GM18526 (cell line): ENCODE data around the gene SLC43A3.

Experiments
- POLR2A ChIP-seq: IDR thresholded peaks from 3 replicates; pipeline ENCODE4 v1.6.1; 2011; ENCODE audit not compliant: insufficient read length; ENCODE audit errors: extremely low read depth

SLC43A3 gene

GRCh38 chr11:57462597-57462996 lies 35.7 kb upstream of the SLC43A3 start:
- no peak for TF ChIP-seq POLR2A

DNA sequence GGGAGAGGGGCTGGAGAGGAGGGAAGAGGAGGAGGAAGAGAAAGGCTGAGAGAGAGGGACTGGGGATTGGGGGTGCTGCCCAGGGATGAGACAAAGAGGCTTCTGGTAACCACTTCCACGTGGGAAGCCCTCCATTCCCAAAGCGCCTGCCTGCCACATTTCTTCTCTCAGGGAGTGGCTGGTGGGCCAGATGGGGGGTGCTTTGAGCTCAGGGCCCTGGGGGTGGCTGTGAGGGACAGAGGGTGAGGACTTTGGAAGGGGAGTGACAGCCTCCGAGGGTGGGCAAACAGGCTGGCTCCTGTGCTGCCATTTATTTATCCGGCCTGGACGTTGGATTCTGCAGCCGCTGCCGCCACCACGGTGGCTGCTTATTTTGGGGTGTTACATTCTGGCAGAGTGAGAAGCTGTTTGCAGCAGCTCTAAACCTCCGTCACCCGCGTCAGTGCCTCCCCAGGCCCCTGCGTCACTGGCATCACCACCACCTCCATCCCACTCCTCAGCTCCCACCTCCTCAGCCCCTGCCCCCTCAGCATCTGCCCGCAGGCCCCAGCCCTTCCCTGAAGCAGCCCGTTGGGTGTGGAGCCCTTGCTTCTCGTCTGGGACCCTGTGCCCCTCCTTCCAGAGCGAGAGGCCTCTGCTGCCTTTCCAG lies 35.0 kb upstream of the SLC43A3 start:
- TF ChIP-seq POLR2A: no peak

DNA sequence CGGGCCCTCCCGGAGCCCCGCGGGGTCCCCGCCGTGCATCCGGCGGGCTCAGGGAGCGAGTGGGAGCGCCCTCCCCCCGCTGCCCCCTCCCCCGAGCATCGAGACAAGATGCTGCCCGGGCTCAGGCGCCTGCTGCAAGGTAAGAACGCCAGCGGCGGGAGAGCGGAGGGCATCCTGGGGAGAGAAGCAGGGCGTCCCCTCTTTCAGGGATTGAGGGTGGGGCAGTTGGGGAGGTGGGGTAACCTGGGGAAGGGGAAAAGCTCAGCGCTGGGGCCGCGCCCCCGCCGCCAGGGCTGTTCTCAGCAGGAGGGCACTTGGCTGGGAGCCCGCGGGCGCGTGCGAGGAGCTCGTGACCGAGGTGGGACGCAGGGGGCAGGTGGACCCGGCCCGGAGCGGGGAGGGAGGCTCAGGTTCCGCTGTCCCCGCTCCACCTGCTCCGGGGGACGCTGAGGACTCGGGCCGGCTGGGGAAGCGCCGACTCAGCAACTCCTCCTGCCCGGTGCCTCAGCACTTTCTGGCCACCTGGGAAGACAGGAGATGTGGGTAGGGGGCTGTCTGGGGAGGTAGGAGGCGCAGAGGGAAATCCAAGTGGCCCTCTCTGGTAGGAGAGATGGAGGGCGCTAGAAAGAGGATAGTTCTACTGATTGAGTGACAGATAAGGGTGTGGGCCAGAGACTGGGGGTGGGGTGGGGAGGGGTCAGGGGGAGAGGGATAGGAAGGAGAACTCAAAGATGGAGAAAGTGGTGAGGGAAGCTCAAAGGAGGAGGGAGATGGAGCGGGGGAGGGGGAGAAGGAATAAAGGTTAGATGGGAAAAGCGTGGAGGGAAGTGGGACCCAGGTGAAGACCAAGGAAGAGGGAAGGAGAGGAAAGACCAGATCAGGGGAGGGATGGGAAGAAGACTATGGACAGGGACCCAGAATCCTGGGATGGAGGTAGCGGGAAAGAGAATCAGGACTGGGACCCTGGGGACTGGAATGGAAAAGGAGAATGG lies 34.1 kb upstream of the SLC43A3 start:
- no peak for TF ChIP-seq POLR2A

DNA sequence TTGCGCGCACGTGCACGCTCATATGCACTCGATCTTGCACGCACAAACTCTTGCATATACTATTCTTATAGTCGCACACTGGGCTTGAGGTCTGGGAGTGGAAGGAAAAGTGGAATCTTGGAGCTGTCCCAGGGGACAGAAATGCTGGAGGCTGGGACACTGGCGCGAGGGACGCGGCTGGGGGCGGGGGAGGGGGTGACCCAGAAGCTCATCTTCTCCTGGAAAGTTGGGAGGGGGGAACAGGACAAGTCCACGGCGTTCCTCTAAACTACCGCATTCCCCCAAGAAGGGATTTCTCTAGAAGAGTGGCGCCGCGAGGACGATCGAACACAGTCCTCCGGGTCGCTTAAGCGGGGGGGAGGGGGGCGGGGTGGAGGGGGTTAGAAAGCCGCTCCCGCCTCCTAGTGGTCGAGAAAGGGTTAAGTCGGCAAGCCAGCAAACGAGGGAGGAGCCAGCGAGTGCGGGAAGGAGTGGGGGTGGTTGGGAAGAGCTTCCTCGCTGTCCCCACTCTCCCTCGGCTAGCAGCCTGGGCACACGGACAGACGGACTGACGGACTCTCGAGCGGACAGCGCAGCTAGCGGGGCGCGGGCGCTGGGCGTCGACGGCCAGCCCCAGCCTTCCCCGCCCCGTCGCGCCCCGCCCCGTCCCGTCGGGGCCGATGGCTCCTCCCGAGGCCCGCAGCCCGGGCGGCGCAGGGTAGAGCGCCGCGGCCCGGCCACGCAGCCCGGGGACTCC lies 33.3 kb upstream of the SLC43A3 start, which contains the start of gene RTN4RL2:
RTN4RL2 (plus strand) TSS at position 507 of the 736 bp plus-strand sequence. CDS start 338 bp downstream, outside the sequence.
- TF ChIP-seq POLR2A: no peak

- no peak for TF ChIP-seq POLR2A
These were observed 32.5 kb upstream of the SLC43A3 start for GRCh38 chr11:57459164-57460021.

DNA sequence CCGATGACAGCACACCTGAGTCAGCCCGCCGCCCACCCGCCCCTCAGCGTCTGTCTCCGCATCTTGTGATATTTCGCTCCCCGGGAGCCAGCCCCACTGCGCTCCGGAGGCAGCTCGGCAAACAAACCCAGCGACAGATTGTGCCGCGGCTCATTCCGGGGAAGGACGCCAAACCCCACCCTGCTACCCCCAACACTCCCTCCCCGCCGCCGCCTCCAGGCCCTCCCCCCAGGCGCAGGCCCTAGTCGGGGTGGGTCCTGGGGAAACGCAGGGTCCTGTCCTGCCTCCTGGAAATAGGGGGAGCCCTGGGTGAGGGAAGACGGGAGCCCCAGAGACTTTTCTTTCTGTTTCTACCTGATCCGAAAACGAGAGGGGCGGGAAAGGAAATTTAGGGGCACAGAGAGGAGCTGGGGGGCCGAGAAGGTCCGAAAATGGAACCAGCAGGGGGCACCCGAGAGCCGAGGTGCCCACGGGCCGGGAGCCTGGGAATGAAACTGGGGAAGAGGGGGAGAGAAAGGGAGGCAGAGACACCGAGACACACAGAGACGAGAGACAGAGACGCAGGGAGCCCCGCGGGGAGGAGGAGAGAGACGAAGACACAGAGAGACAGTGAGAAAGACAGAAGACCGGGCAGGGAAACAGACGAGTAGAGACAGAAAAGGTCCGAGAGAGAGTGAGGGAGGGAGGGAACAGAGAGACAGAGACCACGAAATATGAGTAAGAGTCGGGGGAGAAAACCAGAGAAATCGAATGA lies 31.7 kb upstream of the SLC43A3 start:
- no peak for TF ChIP-seq POLR2A

DNA sequence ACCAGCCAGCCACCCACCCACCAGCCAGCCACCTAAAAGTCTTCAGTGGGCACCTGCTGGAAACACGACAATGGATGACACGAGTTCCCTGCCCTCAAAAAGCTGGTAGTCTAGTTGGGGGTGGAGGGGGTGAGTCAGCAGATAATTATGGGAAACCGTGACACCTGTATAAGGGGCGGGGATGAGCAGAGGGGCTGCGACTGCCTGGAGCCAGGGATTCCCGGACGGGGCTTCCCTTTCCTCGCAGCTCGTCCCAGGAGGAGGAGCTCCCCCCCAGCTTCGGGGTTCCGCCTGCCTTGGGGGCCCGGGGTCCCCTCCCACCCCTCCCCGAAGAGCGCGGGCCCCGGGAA lies 31.1 kb upstream of the SLC43A3 start:
- TF ChIP-seq POLR2A: no peak

DNA sequence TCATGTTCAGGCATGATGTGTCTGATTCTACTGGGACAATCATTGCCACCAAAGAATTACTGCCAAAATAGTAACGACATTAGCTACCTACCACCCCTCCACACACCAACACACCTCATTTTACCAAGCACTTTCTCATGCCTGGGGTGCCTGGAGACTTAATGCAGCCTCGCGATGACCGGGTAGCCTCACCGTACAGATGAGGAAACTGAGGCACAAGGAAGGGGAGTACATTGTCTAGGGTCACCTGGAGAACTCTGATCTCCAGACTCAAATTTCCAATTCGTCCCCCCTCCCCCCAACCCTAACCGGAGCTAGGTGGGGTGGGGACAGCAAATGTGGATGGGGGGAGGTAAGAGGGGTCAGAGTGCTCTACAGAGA lies 30.7 kb upstream of the SLC43A3 start:
- TF ChIP-seq POLR2A: no peak

GRCh38 chr11:57456960-57457642 lies 30.2 kb upstream of the SLC43A3 start:
- TF ChIP-seq POLR2A: no peak

DNA sequence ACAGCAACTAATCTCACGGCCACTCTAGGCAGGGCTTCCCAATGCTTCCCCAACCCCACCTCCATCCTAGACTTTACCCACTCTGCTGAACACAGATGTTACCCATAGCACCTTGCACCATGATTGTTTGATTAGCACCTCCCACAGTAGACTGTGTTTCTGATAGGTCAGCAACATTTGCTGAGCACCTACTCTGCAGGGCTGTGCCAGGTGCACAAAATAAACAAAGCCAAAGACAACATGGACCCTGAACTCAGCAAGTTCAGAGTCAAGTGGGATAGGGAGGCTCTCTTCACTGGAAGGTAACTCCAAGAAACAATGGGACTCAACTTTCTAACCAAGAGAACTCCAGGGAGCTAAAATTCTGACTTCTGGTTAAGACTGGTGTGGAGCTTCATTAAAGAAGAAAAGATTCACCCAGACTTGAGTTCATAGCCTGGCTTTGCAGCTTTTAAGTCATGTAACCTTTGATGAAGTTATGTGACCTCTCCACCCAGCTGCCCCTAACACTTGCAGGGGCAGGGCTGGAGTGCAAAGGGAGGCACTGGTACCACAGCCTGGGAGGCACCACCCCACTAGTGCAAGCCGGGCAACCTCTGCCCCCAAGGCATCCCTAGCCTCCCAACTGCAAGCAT lies 26.7 kb upstream of the SLC43A3 start:
- TF ChIP-seq POLR2A: no peak

DNA sequence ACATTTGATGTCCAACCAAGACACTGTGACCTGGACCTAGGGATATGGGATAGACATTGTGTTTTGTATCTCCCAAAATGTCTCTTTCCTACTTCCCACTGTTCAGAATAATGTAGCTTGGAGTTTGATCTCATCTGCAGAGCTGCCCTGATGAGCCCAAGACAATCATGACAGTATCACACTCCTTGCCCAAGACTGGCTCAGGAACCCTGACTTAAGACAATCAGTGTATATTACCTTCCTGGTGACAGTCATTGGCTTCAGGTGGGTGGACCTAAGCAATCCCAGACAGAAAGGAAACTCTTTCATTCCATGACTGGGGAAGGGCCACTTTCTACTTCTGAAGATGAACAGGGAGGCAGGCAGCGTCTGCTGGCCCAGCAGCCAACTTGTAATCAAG lies 19.1 kb upstream of the SLC43A3 start:
- TF ChIP-seq POLR2A: no peak

GRCh38 chr11:57444362-57445121 lies 17.6 kb upstream of the SLC43A3 start:
- no peak for TF ChIP-seq POLR2A
